HFFc6 (cell line): ENCODE measurements around the gene SPRYD3. TPM values are rescaled to one million over a fixed set of nuclear protein-coding genes. Genes with fewer than 3 reads are reported as not detected.

Experiments used
- DNase-seq: peaks from one replicate; pipeline ENCODE4 v3.0.0-alpha.2; 2018
- H3K27ac Mint-ChIP-seq: 2 replicates; pipeline ENCODE4 v1.8.0; 2020; ENCODE audit warnings: mild to moderate bottlenecking, mixed read lengths
- H3K27me3 Mint-ChIP-seq: 2 replicates; pipeline ENCODE4 v1.8.0; 2021; ENCODE audit warnings: mild to moderate bottlenecking, moderate library complexity, mixed read lengths; ENCODE audit not compliant: insufficient read depth
- H3K36me3 Mint-ChIP-seq: 2 replicates; pipeline ENCODE4 v1.8.0; 2021; ENCODE audit warnings: low read depth, mixed read lengths
- H3K4me1 Mint-ChIP-seq: 2 replicates; pipeline ENCODE4 v1.8.0; 2020; ENCODE audit warnings: low read depth, mixed read lengths
- H3K4me3 Mint-ChIP-seq: 2 replicates; pipeline ENCODE4 v1.8.0; 2020; ENCODE audit warnings: mild to moderate bottlenecking, moderate library complexity, mixed read lengths
- H3K9me3 Mint-ChIP-seq: 2 replicates; pipeline ENCODE4 v1.8.0; 2020; ENCODE audit warnings: mild to moderate bottlenecking, mixed read lengths
- CTCF ChIP-seq: fragments of 200-600 bp; sonication (generic); IDR thresholded peaks from 2 replicates; pipeline ENCODE4 v1.5.0; 2021; ENCODE audit warnings: antibody characterized with exemption, mild to moderate bottlenecking
- total RNA-seq, 6 experiments: library from RNA; stranded (reverse); fragmentation: NEBNext Ultra II Directional; extraction: Animal tissue kit (Norgen Biotek cat#: 25700); gene quantifications; 2 replicates in 1 of 6; 3 replicates in 5 of 6; pipeline ENCODE4 v1.2.3, GENCODE V29; 2021

SPRYD3 gene
- total RNA-seq, 6 experiments from 2014 or later, result 50.5 to 59.4 (median 54.9) TPM

- H3K36me3 Mint-ChIP-seq, result peaks cover 20% of the 10 kb centered on the region; the same call in 1 of the 2 replicates
- no peak overlapping the region; the same call in 1 of the 2 replicates for H3K4me3 Mint-ChIP-seq
- peaks cover 91% of the 10 kb centered on the region for H3K4me1 Mint-ChIP-seq
- H3K9me3 Mint-ChIP-seq, result no peaks in the 10 kb centered on the region
- TF ChIP-seq CTCF, result no peak
- H3K27ac Mint-ChIP-seq, result peak overlapping the region; percentile 95
- no peak for DNase-seq
- peaks cover 22% of the 10 kb centered on the region for H3K27me3 Mint-ChIP-seq
These were observed 11.0 kb downstream of the SPRYD3 start for GRCh38 chr12:53067993-53068770.

- Mint-ChIP-seq H3K4me3 (peak overlapping the region; percentile 67; the same call in 1 of the 2 replicates), H3K9me3 (no peaks in the 10 kb centered on the region), H3K4me1 (peaks cover 84% of the 10 kb centered on the region), H3K36me3 (peaks cover 13% of the 10 kb centered on the region; the same call in 1 of the 2 replicates), H3K27ac (peak overlapping the region; percentile 95), H3K27me3 (peaks cover 21% of the 10 kb centered on the region)
- DNase-seq, result no peak
- no peak for TF ChIP-seq CTCF
These were observed 11.9 kb downstream of the SPRYD3 start for GRCh38 chr12:53067074-53067992.

- peak; percentile 99 for TF ChIP-seq CTCF
- Mint-ChIP-seq H3K9me3 (no peaks in the 10 kb centered on the region), H3K36me3 (peaks cover 7% of the 10 kb centered on the region; the same call in 1 of the 2 replicates), H3K4me3 (peak overlapping the region; percentile 67), H3K27me3 (peaks cover 24% of the 10 kb centered on the region), H3K27ac (peak overlapping the region; percentile 95), H3K4me1 (peaks cover 77% of the 10 kb centered on the region)
- peak; percentile 71 for DNase-seq
These were observed 12.9 kb downstream of the SPRYD3 start for GRCh38 chr12:53065975-53066931.

- Mint-ChIP-seq H3K27me3 (peaks cover 29% of the 10 kb centered on the region), H3K9me3 (no peaks in the 10 kb centered on the region), H3K36me3 (peaks cover 1% of the 10 kb centered on the region; the same call in 1 of the 2 replicates), H3K4me3 (no peak overlapping the region), H3K27ac (peak overlapping the region; percentile 95), H3K4me1 (peaks cover 70% of the 10 kb centered on the region)
- DNase-seq, result no peak
- no peak for TF ChIP-seq CTCF
These were observed 13.7 kb downstream of the SPRYD3 start for GRCh38 chr12:53065470-53065869.
